Progenitor cell of endocrine pancreas (in vitro differentiated cells): ENCODE data around the gene DISP3. TPM values are rescaled to one million over a fixed set of nuclear protein-coding genes. Genes with fewer than 3 reads are reported as not detected.

Experiments
- DNase-seq: peaks from one replicate; pipeline ENCODE4 v3.0.0; 2021; ENCODE audit warnings: low spot score; ENCODE audit not compliant: unreplicated experiment
- H3K27ac Mint-ChIP-seq: 2 replicates; pipeline ENCODE4 v1.8.0; 2021; ENCODE audit warnings: mild to moderate bottlenecking, moderate library complexity, mixed read lengths
- H3K27me3 Mint-ChIP-seq: 2 replicates; pipeline ENCODE4 v1.8.0; 2021; ENCODE audit warnings: mixed read lengths
- H3K36me3 Mint-ChIP-seq: 2 replicates; pipeline ENCODE4 v1.8.0; 2022; ENCODE audit warnings: mixed read lengths; ENCODE audit not compliant: insufficient read depth
- H3K4me1 Mint-ChIP-seq: 2 replicates; pipeline ENCODE4 v1.8.0; 2021; ENCODE audit warnings: low read depth, mixed read lengths
- H3K4me3 Mint-ChIP-seq: 2 replicates; pipeline ENCODE4 v1.8.0; 2021; ENCODE audit warnings: low read depth, mild to moderate bottlenecking, moderate library complexity, mixed read lengths
- H3K9me3 Mint-ChIP-seq: 2 replicates; pipeline ENCODE4 v1.8.0; 2021; ENCODE audit warnings: low read depth, mixed read lengths
- total RNA-seq: library from RNA; stranded (reverse); gene quantifications from 2 replicates; pipeline ENCODE4 v1.2.1, GENCODE V29; 2021
- TF ChIP-seq, protein P1 (sequence below): fragments of 200-600 bp; sonication (generic); IDR thresholded peaks from one replicate; pipeline ENCODE4 v1.5.0; 2021; ENCODE audit warnings: antibody characterized with exemption, mild to moderate bottlenecking; ENCODE audit not compliant: unreplicated experiment

Gene DISP3
- total RNA-seq, 1 donor from 2014 or later: 5.4 TPM

DNA sequence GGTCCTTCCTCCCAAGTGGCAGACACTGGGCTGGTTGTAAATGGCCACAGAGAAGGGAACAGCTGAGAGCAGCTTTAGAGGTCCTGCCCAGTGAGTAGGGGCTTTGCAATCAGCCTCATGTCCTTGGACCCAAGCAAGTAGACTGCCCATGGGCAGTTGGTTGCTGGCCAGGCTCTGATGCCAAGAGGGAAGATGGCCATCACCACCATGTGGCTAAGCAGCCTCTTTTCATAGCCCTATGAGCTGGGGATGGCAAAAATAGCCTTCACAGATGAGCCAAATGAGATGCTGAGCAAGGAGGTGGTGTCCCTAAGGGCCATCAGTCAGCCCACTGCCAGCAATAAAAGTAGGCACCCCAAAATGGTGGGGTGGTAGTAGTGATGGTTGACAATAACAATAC lies 3.2 kb downstream of the DISP3 start:
- no peak for DNase-seq
- H3K4me1 Mint-ChIP-seq: peaks cover 4% of the 10 kb centered on the region
- TF ChIP-seq, protein P1, sequence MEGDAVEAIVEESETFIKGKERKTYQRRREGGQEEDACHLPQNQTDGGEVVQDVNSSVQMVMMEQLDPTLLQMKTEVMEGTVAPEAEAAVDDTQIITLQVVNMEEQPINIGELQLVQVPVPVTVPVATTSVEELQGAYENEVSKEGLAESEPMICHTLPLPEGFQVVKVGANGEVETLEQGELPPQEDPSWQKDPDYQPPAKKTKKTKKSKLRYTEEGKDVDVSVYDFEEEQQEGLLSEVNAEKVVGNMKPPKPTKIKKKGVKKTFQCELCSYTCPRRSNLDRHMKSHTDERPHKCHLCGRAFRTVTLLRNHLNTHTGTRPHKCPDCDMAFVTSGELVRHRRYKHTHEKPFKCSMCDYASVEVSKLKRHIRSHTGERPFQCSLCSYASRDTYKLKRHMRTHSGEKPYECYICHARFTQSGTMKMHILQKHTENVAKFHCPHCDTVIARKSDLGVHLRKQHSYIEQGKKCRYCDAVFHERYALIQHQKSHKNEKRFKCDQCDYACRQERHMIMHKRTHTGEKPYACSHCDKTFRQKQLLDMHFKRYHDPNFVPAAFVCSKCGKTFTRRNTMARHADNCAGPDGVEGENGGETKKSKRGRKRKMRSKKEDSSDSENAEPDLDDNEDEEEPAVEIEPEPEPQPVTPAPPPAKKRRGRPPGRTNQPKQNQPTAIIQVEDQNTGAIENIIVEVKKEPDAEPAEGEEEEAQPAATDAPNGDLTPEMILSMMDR: no peak
- no peak overlapping the region for H3K27ac Mint-ChIP-seq
- no peaks in the 10 kb centered on the region for H3K9me3 Mint-ChIP-seq
- H3K27me3 Mint-ChIP-seq: peaks cover 47% of the 10 kb centered on the region
- no peaks in the 10 kb centered on the region for H3K36me3 Mint-ChIP-seq
- no peak overlapping the region for H3K4me3 Mint-ChIP-seq

DNA sequence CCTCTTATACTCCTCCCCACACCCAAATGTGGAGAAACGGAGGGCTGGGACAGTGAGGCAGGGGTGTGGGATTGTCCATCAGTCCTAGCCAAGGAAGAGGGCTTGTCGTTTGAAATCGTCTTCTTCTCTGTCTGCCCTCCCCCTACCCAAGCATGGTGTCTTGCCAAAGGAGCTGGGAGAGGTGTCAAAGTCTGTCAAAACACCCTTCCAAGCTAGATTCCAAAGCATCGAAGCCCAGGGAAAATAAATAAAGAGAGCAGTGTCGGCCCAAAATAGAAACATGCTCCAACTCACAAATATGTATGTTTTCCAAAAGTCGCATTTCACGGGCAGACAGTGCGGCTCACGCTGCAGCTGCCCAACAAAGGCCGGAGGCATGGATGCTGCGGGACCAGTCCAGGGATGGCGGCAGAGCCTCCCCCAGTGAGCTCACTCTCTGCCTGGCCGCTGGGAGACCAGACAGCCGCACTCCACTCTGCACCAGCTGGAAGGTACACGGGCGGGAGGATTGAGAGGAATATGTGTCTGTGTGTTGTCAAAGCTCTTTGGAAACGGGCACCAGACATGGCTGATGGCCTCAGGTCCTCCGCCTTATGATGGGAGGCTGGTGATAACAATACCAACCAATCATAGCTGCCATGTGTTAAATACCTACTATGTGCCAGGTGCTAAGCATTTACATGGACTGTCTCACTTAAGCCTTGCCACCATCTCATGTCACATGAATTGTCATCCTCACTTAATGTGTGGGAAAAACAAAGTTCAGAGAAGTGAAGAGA lies 3.9 kb downstream of the DISP3 start:
- no peaks in the 10 kb centered on the region for H3K9me3 Mint-ChIP-seq
- peaks cover 44% of the 10 kb centered on the region for H3K27me3 Mint-ChIP-seq
- TF ChIP-seq, protein P1: no peak
- no peaks in the 10 kb centered on the region for H3K36me3 Mint-ChIP-seq
- peaks cover 4% of the 10 kb centered on the region for H3K4me1 Mint-ChIP-seq
- DNase-seq: no peak
- no peak overlapping the region for H3K27ac Mint-ChIP-seq
- no peak overlapping the region for H3K4me3 Mint-ChIP-seq

DNA sequence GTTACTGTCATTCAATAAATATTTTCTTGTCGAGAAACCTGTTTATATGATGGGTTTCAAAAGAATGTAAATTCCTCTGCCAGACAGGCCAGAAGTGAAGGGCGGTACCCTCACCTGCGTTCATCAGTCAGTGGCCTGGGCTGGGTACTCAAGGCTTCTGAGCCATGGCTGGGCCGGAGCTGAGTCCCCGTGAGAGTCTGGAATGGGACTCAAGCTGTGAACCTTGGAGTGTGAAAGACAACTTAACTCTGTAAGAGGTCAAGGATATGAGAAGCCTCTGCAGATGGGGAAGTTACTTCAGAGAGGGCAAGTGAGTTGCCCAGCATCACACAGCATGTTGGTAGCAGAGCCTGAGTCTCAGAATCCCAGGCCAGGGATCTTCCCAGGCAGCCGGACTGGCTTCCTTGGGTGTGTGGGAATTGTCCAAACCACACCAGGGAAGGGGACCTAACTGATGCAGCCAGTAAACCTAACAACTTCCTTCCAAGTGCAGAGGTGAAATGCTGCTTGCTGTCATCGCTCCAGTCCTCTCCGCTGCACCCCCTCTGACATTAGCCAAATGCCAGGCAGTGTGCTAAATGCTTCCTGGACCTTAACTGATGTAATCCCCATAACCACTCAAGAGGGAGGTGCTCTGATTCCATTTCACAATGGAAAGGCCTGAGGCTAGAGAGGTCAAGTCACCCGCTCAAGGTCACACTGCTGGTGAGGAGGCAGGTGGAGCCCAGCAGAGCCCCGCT lies 4.8 kb downstream of the DISP3 start:
- no peak for DNase-seq
- Mint-ChIP-seq H3K4me3 (no peak overlapping the region), H3K36me3 (no peaks in the 10 kb centered on the region), H3K4me1 (peaks cover 4% of the 10 kb centered on the region), H3K27me3 (peaks cover 40% of the 10 kb centered on the region), H3K9me3 (no peaks in the 10 kb centered on the region), H3K27ac (no peak overlapping the region)
- TF ChIP-seq, protein P1: no peak

DNA sequence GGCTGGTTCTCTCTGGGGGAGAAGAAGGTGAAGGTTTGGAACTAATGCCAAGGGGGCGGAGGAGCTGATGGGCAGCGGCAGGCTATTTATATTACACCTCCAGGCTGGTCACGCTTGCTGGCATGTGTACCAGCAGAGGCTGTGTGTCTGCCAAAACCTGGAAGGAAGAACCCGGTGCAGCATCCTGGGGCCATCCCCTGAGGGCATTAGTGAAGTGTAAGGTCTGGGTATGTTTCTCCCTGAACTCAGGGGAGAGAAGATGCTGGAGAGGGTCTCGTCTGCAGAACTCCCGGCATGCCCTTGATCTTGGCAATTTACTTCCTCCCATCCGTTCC lies 5.3 kb downstream of the DISP3 start:
- H3K9me3 Mint-ChIP-seq: no peaks in the 10 kb centered on the region
- peaks cover 4% of the 10 kb centered on the region for H3K4me1 Mint-ChIP-seq
- TF ChIP-seq, protein P1: no peak
- H3K4me3 Mint-ChIP-seq: no peak overlapping the region
- H3K27me3 Mint-ChIP-seq: peaks cover 40% of the 10 kb centered on the region
- no peaks in the 10 kb centered on the region for H3K36me3 Mint-ChIP-seq
- no peak overlapping the region for H3K27ac Mint-ChIP-seq
- no peak for DNase-seq

DNA sequence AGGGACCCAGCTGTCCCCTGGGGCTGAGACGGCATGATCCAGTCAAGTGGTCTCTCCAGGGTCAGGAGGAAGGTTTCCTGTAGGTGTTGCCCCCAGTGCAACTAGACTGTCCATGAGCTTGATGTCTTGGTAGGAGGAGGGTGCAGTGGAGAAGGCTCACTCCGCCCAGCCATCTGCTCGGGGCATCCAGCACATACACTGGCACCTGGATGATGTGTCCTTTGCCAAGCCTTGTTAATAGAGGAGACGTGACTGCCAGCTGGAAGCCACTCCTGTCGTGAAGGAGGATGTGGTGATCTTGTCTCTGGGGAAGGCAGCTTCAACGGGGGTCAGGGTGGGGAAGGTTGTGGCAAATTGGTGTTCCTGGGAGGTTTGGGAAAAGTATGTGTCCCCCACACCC lies 6.2 kb downstream of the DISP3 start:
- H3K36me3 Mint-ChIP-seq: no peaks in the 10 kb centered on the region
- H3K27me3 Mint-ChIP-seq: peaks cover 41% of the 10 kb centered on the region
- no peaks in the 10 kb centered on the region for H3K9me3 Mint-ChIP-seq
- H3K27ac Mint-ChIP-seq: no peak overlapping the region
- no peak for DNase-seq
- TF ChIP-seq, protein P1: no peak
- peaks cover 2% of the 10 kb centered on the region for H3K4me1 Mint-ChIP-seq
- no peak overlapping the region for H3K4me3 Mint-ChIP-seq
